GM23338 (cell line): ENCODE results near the gene ALCAM. TPM values are rescaled to one million over a fixed set of nuclear protein-coding genes. Genes with fewer than 3 reads are reported as not detected.

Experiments
- ATAC-seq: fragments of 200-7000 bp; cut with Tn5 transposase; 3 replicates; pipeline ENCODE4 v1.9.1; 2020
- DNase-seq: peaks from one replicate; pipeline ENCODE4 v3.0.0-alpha.2; 2015; ENCODE audit warnings: low spot score
- H2AFZ ChIP-seq: fragments of 200-600 bp; sonication (generic); 2 replicates; pipeline ENCODE4 v1.8.0; 2016; ENCODE audit warnings: antibody characterized with exemption, mild to moderate bottlenecking, moderate library complexity
- H3F3A ChIP-seq: fragments of 200-600 bp; sonication (generic); replicated peaks from 2 replicates; pipeline ENCODE4 v1.8.0; 2017; ENCODE audit warnings: antibody characterized with exemption, mixed run types, low read depth
- H3K27ac ChIP-seq: fragments of 200-600 bp; sonication (generic); 2 replicates; pipeline ENCODE4 v1.6.1; 2016; ENCODE audit warnings: low read depth
- H3K27me3 ChIP-seq: fragments of 200-600 bp; sonication (generic); 2 replicates; pipeline ENCODE4 v1.8.0; 2016; ENCODE audit warnings: mild to moderate bottlenecking, mixed run types, moderate library complexity; ENCODE audit not compliant: insufficient read depth
- H3K36me3 ChIP-seq: fragments of 200-600 bp; sonication (generic); 2 replicates; pipeline ENCODE4 v1.8.0; 2016; ENCODE audit warnings: mild to moderate bottlenecking; ENCODE audit not compliant: insufficient read depth
- H3K4me1 ChIP-seq: fragments of 200-600 bp; sonication (generic); 2 replicates; pipeline ENCODE4 v1.8.0; 2016; ENCODE audit warnings: mild to moderate bottlenecking, moderate library complexity; ENCODE audit not compliant: insufficient read depth
- H3K4me2 ChIP-seq: fragments of 200-600 bp; sonication (generic); 2 replicates; pipeline ENCODE4 v1.7.1; 2017; ENCODE audit warnings: mixed run types
- H3K4me3 ChIP-seq: fragments of 200-600 bp; sonication (generic); 2 replicates; pipeline ENCODE4 v1.6.1; 2016; ENCODE audit warnings: mixed run types
- H3K79me2 ChIP-seq: fragments of 200-600 bp; sonication (generic); replicated peaks from 2 replicates; pipeline ENCODE4 v1.8.0; 2017; ENCODE audit warnings: mild to moderate bottlenecking; ENCODE audit not compliant: insufficient read depth
- H3K9me2 ChIP-seq: fragments of 200-600 bp; sonication (generic); 2 replicates; pipeline ENCODE4 v1.8.0; 2017; ENCODE audit not compliant: insufficient read depth
- H4K20me1 ChIP-seq: fragments of 200-600 bp; sonication (generic); replicated peaks from 2 replicates; pipeline ENCODE4 v1.8.0; 2017; ENCODE audit warnings: mild to moderate bottlenecking; ENCODE audit not compliant: insufficient read depth
- H3K27ac Mint-ChIP-seq: 2 replicates; pipeline ENCODE4 v1.8.0; 2020; ENCODE audit warnings: inconsistent platforms, mild to moderate bottlenecking, moderate library complexity, mixed read lengths
- H3K27me3 Mint-ChIP-seq: 3 replicates; pipeline ENCODE4 v1.8.0; 2022; ENCODE audit warnings: low read depth, mild to moderate bottlenecking, moderate library complexity, mixed read lengths, inconsistent platforms; ENCODE audit not compliant: insufficient read depth, poor library complexity
- H3K36me3 Mint-ChIP-seq: 3 replicates; pipeline ENCODE4 v1.8.0; 2021; ENCODE audit warnings: low read depth, mild to moderate bottlenecking, inconsistent platforms, moderate library complexity, mixed read lengths
- H3K4me1 Mint-ChIP-seq: 3 replicates; pipeline ENCODE4 v1.8.0; 2020; ENCODE audit warnings: mild to moderate bottlenecking, inconsistent platforms, mixed read lengths
- H3K4me3 Mint-ChIP-seq: 3 replicates; pipeline ENCODE4 v1.8.0; 2021; ENCODE audit warnings: moderate library complexity, mild to moderate bottlenecking, inconsistent platforms, mixed read lengths
- H3K9me3 Mint-ChIP-seq: 3 replicates; pipeline ENCODE4 v1.8.0; 2020; ENCODE audit warnings: moderate library complexity, mild to moderate bottlenecking, inconsistent platforms, mixed read lengths
- CREB1 ChIP-seq: fragments of 250-450 bp; sonication (Bioruptor Pico); IDR thresholded peaks from 2 replicates; pipeline ENCODE4 v1.5.0; 2020; ENCODE audit warnings: low read depth, mild to moderate bottlenecking, moderate library complexity
- EZH2 ChIP-seq: fragments of 200-600 bp; sonication (generic); IDR thresholded peaks from one replicate; pipeline ENCODE4 v1.8.0; 2017; ENCODE audit warnings: antibody characterized with exemption, mild to moderate bottlenecking, low read depth; ENCODE audit not compliant: unreplicated experiment
- EZH2phosphoT487 ChIP-seq: fragments of 200-600 bp; sonication (generic); IDR thresholded peaks from one replicate; pipeline ENCODE4 v1.8.1; 2018; ENCODE audit warnings: antibody characterized with exemption; ENCODE audit not compliant: unreplicated experiment
- JUNB ChIP-seq: IDR thresholded peaks from one replicate; pipeline ENCODE4 v1.6.1; 2016; ENCODE audit warnings: antibody characterized with exemption; ENCODE audit not compliant: unreplicated experiment
- NANOG ChIP-seq: IDR thresholded peaks from 2 replicates; pipeline ENCODE4 v1.6.1; 2016; ENCODE audit warnings: antibody characterized with exemption, borderline replicate concordance
- POLR2AphosphoS5 ChIP-seq: IDR thresholded peaks from 2 replicates; pipeline ENCODE4 v1.6.1; 2016; ENCODE audit warnings: antibody characterized with exemption, low read depth
- STAT1 ChIP-seq: IDR thresholded peaks from one replicate; pipeline ENCODE4 v1.6.1; 2016; ENCODE audit warnings: antibody characterized with exemption; ENCODE audit not compliant: unreplicated experiment
- ZNF114 ChIP-seq: fragments of 250-450 bp; sonication (Bioruptor Pico); IDR thresholded peaks from 2 replicates; pipeline ENCODE4 v1.5.0; 2020; ENCODE audit warnings: mild to moderate bottlenecking, moderate library complexity
- ZNF331 ChIP-seq: fragments of 250-450 bp; sonication (Bioruptor Pico); IDR thresholded peaks from 2 replicates; pipeline ENCODE4 v1.5.0; 2020; ENCODE audit warnings: low read depth, mild to moderate bottlenecking, moderate library complexity
- polyA plus RNA-seq: library from polyadenylated mRNA; unstranded; fragments of >200 nt; fragmentation: Nextera tagmentation; extraction: Ambion mirVana; gene quantifications from 2 replicates; pipeline ENCODE4 v1.2.1, GENCODE V29; 2016
- total RNA-seq: library from RNA; depleted of rRNA; stranded (reverse); fragments of >200 nt; shearing (Covaris generic); gene quantifications from 2 replicates; pipeline ENCODE4 v1.2.3, GENCODE V29; 2014
- TF ChIP-seq, protein P1 (sequence below): IDR thresholded peaks from 2 replicates; pipeline ENCODE4 v1.6.1; 2016; ENCODE audit warnings: antibody characterized with exemption
- TF ChIP-seq, protein P2 (sequence below): fragments of 250-450 bp; sonication (Bioruptor Pico); IDR thresholded peaks from 2 replicates; pipeline ENCODE4 v1.5.0; 2020; ENCODE audit warnings: mild to moderate bottlenecking, moderate library complexity
- TF ChIP-seq, protein P3 (sequence below): IDR thresholded peaks from one replicate; pipeline ENCODE4 v1.6.1; 2018; ENCODE audit warnings: antibody characterized with exemption; ENCODE audit not compliant: unreplicated experiment

ALCAM gene
- total and polyA plus RNA-seq, 2 experiments from 2014 or later = 11.3 to 36.0 TPM

DNA sequence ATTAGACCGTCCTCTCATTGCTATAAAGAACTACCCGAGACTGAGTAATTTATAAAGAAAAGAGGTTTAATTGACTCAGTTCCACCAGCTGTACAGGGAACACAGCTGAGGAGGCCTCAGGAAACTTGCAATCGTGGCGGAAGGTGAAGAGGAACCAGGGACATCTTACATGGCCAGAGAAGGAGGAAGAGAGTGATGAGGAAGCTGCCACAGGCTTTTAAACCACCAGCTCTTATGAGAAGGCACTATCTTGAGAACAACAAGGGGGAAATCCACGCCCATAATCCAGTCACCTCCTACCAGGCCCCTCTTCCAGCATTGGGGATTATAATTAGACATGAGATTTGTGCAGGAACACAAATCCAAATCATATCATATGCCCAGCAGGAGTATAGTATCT, 138.5 kb downstream of the ALCAM start:
- Histone ChIP-seq H2AFZ (no peak overlapping the region), H3K79me2 (no peaks in the 10 kb centered on the region), H4K20me1 (no peaks in the 10 kb centered on the region), H3K27ac (no peak overlapping the region), H3K4me3 (no peak overlapping the region), H3K36me3 (no peaks in the 10 kb centered on the region), H3K4me2 (no peak overlapping the region), H3F3A (no peaks in the 10 kb centered on the region), H3K4me1 (peaks cover 8% of the 10 kb centered on the region), H3K27me3 (no peaks in the 10 kb centered on the region), H3K9me2 (no peaks in the 10 kb centered on the region)
- ATAC-seq (no peak), DNase-seq (no peak)
- TF ChIP-seq EZH2phosphoT487 (no peak), EZH2 (no peak), ZNF114 (CRISPR knock-in tag) (no peak), STAT1 (no peak), NANOG (no peak), ZNF331 (CRISPR knock-in tag) (no peak), JUNB (no peak), CREB1 (no peak), POLR2AphosphoS5 (no peak)
- TF ChIP-seq, protein P1, sequence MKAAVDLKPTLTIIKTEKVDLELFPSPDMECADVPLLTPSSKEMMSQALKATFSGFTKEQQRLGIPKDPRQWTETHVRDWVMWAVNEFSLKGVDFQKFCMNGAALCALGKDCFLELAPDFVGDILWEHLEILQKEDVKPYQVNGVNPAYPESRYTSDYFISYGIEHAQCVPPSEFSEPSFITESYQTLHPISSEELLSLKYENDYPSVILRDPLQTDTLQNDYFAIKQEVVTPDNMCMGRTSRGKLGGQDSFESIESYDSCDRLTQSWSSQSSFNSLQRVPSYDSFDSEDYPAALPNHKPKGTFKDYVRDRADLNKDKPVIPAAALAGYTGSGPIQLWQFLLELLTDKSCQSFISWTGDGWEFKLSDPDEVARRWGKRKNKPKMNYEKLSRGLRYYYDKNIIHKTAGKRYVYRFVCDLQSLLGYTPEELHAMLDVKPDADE = no peak
- TF ChIP-seq, protein P2, sequence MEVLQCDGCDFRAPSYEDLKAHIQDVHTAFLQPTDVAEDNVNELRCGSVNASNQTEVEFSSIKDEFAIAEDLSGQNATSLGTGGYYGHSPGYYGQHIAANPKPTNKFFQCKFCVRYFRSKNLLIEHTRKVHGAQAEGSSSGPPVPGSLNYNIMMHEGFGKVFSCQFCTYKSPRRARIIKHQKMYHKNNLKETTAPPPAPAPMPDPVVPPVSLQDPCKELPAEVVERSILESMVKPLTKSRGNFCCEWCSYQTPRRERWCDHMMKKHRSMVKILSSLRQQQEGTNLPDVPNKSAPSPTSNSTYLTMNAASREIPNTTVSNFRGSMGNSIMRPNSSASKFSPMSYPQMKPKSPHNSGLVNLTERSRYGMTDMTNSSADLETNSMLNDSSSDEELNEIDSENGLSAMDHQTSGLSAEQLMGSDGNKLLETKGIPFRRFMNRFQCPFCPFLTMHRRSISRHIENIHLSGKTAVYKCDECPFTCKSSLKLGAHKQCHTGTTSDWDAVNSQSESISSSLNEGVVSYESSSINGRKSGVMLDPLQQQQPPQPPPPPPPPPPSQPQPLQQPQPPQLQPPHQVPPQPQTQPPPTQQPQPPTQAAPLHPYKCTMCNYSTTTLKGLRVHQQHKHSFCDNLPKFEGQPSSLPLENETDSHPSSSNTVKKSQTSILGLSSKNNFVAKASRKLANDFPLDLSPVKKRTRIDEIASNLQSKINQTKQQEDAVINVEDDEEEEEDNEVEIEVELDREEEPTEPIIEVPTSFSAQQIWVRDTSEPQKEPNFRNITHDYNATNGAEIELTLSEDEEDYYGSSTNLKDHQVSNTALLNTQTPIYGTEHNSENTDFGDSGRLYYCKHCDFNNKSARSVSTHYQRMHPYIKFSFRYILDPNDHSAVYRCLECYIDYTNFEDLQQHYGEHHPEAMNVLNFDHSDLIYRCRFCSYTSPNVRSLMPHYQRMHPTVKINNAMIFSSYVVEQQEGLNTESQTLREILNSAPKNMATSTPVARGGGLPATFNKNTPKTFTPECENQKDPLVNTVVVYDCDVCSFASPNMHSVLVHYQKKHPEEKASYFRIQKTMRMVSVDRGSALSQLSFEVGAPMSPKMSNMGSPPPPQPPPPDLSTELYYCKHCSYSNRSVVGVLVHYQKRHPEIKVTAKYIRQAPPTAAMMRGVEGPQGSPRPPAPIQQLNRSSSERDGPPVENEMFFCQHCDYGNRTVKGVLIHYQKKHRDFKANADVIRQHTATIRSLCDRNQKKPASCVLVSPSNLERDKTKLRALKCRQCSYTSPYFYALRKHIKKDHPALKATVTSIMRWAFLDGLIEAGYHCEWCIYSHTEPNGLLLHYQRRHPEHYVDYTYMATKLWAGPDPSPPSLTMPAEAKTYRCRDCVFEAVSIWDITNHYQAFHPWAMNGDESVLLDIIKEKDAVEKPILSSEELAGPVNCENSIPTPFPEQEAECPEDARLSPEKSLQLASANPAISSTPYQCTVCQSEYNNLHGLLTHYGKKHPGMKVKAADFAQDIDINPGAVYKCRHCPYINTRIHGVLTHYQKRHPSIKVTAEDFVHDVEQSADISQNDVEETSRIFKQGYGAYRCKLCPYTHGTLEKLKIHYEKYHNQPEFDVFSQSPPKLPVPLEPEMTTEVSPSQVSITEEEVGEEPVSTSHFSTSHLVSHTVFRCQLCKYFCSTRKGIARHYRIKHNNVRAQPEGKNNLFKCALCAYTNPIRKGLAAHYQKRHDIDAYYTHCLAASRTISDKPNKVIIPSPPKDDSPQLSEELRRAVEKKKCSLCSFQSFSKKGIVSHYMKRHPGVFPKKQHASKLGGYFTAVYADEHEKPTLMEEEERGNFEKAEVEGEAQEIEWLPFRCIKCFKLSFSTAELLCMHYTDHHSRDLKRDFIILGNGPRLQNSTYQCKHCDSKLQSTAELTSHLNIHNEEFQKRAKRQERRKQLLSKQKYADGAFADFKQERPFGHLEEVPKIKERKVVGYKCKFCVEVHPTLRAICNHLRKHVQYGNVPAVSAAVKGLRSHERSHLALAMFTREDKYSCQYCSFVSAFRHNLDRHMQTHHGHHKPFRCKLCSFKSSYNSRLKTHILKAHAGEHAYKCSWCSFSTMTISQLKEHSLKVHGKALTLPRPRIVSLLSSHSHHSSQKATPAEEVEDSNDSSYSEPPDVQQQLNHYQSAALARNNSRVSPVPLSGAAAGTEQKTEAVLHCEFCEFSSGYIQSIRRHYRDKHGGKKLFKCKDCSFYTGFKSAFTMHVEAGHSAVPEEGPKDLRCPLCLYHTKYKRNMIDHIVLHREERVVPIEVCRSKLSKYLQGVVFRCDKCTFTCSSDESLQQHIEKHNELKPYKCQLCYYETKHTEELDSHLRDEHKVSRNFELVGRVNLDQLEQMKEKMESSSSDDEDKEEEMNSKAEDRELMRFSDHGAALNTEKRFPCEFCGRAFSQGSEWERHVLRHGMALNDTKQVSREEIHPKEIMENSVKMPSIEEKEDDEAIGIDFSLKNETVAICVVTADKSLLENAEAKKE = no peak
- TF ChIP-seq, protein P3, sequence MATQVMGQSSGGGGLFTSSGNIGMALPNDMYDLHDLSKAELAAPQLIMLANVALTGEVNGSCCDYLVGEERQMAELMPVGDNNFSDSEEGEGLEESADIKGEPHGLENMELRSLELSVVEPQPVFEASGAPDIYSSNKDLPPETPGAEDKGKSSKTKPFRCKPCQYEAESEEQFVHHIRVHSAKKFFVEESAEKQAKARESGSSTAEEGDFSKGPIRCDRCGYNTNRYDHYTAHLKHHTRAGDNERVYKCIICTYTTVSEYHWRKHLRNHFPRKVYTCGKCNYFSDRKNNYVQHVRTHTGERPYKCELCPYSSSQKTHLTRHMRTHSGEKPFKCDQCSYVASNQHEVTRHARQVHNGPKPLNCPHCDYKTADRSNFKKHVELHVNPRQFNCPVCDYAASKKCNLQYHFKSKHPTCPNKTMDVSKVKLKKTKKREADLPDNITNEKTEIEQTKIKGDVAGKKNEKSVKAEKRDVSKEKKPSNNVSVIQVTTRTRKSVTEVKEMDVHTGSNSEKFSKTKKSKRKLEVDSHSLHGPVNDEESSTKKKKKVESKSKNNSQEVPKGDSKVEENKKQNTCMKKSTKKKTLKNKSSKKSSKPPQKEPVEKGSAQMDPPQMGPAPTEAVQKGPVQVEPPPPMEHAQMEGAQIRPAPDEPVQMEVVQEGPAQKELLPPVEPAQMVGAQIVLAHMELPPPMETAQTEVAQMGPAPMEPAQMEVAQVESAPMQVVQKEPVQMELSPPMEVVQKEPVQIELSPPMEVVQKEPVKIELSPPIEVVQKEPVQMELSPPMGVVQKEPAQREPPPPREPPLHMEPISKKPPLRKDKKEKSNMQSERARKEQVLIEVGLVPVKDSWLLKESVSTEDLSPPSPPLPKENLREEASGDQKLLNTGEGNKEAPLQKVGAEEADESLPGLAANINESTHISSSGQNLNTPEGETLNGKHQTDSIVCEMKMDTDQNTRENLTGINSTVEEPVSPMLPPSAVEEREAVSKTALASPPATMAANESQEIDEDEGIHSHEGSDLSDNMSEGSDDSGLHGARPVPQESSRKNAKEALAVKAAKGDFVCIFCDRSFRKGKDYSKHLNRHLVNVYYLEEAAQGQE = no peak
- Mint-ChIP-seq H3K4me1 (peaks cover 21% of the 10 kb centered on the region), H3K9me3 (no peaks in the 10 kb centered on the region), H3K27ac (peak overlapping the region; percentile 19; the same call in 1 of the 2 replicates), H3K4me3 (no peak overlapping the region), H3K36me3 (no peaks in the 10 kb centered on the region), H3K27me3 (no peaks in the 10 kb centered on the region)
